Prostate gland (tissue), 2 donors: ENCODE results near the gene KCNJ2.

Source experiments
- POLR2A ChIP-seq: fragments of 450-650 bp; IDR thresholded peaks from one replicate; pipeline ENCODE4 v1.6.1; 2016; ENCODE audit warnings: antibody characterized with exemption, mild to moderate bottlenecking
- POLR2AphosphoS5 ChIP-seq: sonication (generic); formaldehyde crosslinking; IDR thresholded peaks from one replicate; pipeline ENCODE4 v1.6.1; 2017; ENCODE audit warnings: antibody characterized with exemption
- TF ChIP-seq, protein P1 (sequence below), 4 experiments: fragments of 200-600 bp in 2 of 4; fragments of 450-650 bp in 2 of 4; sonication (generic) in 2 of 4; IDR thresholded peaks; 1 replicate in 3 of 4; 2 replicates in 1 of 4; pipeline ENCODE4 v1.5.1; 2016 to 2019; ENCODE audit warnings: antibody characterized with exemption in 4 of 4, mild to moderate bottlenecking in 2 of 4, moderate library complexity in 2 of 4

GRCh38 chr17:70168977-70169708 is at the start of gene KCNJ2:
- TF ChIP-seq, protein P1, sequence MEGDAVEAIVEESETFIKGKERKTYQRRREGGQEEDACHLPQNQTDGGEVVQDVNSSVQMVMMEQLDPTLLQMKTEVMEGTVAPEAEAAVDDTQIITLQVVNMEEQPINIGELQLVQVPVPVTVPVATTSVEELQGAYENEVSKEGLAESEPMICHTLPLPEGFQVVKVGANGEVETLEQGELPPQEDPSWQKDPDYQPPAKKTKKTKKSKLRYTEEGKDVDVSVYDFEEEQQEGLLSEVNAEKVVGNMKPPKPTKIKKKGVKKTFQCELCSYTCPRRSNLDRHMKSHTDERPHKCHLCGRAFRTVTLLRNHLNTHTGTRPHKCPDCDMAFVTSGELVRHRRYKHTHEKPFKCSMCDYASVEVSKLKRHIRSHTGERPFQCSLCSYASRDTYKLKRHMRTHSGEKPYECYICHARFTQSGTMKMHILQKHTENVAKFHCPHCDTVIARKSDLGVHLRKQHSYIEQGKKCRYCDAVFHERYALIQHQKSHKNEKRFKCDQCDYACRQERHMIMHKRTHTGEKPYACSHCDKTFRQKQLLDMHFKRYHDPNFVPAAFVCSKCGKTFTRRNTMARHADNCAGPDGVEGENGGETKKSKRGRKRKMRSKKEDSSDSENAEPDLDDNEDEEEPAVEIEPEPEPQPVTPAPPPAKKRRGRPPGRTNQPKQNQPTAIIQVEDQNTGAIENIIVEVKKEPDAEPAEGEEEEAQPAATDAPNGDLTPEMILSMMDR (IDR thresholded peaks at IDR 0.05) = peak in 1 of 4 experiments; percentile 9
- TF ChIP-seq POLR2A (peak; percentile 93), POLR2AphosphoS5 (peak; percentile 64)
